PFSK-1 (cell line): ENCODE results near the gene LRRC70.

Experiments used
- POLR2AphosphoS5 ChIP-seq: IDR thresholded peaks from 2 replicates; pipeline ENCODE4 v1.6.1; 2012; ENCODE audit warnings: low read depth, mild to moderate bottlenecking, control low read depth, low read length, moderate library complexity
- REST ChIP-seq, 2 experiments: IDR thresholded peaks; 2 replicates each; pipeline versions ENCODE4 v1.6.1 to v1.8.0; 2011 to 2012; ENCODE audit warnings: low read depth in 2 of 2, low read length in 2 of 2, control low read depth in 1 of 2, inconsistent platforms in 1 of 2, mild to moderate bottlenecking in 1 of 2, moderate library complexity in 1 of 2; ENCODE audit not compliant: insufficient read depth in 1 of 2
- SIN3A ChIP-seq: IDR thresholded peaks from 2 replicates; pipeline ENCODE4 v1.6.1; 2012; ENCODE audit warnings: mild to moderate bottlenecking, low read length, moderate library complexity, borderline replicate concordance; ENCODE audit not compliant: insufficient read depth

- no peak for TF ChIP-seq REST (IDR thresholded peaks at IDR 0.05; ENCODE audit: insufficient read depth in 1 of 2, low read depth in 2 of 2, low read length in 2 of 2)
- TF ChIP-seq POLR2AphosphoS5, result no peak
- TF ChIP-seq SIN3A, result no peak
These were observed 10.0 kb downstream of the LRRC70 start for GRCh38 chr5:62588668-62589067.
